Nephron (organoid): ENCODE data around the gene LMO3.

Experiments used
- H3K27ac Mint-ChIP-seq, 3 experiments: 2 replicates each; pipeline ENCODE4 v1.8.0; 2020; ENCODE audit warnings: mixed read lengths in 3 of 3, mild to moderate bottlenecking in 2 of 3, moderate library complexity in 1 of 3
- H3K27me3 Mint-ChIP-seq: 2 replicates; pipeline ENCODE4 v1.8.0; 2021; ENCODE audit warnings: low read depth, mild to moderate bottlenecking, moderate library complexity, mixed read lengths
- H3K36me3 Mint-ChIP-seq: 2 replicates; pipeline ENCODE4 v1.8.0; 2020; ENCODE audit warnings: low read depth, mixed read lengths
- H3K4me1 Mint-ChIP-seq: 2 replicates; pipeline ENCODE4 v1.8.0; 2020; ENCODE audit warnings: mixed read lengths
- H3K4me3 Mint-ChIP-seq, 3 experiments: 2 replicates each; pipeline ENCODE4 v1.8.0; 2020; ENCODE audit warnings: mild to moderate bottlenecking in 3 of 3, mixed read lengths in 3 of 3, moderate library complexity in 2 of 3
- H3K9me3 Mint-ChIP-seq: 2 replicates; pipeline ENCODE4 v1.8.0; 2020; ENCODE audit warnings: mixed read lengths
- TF ChIP-seq, protein P1 (sequence below), 3 experiments: fragments of 200-600 bp; sonication (generic); IDR thresholded peaks; one replicate each; pipeline ENCODE4 v1.5.0; 2021; ENCODE audit warnings: antibody characterized with exemption in 3 of 3; ENCODE audit not compliant: unreplicated experiment in 3 of 3

LMO3 gene

DNA sequence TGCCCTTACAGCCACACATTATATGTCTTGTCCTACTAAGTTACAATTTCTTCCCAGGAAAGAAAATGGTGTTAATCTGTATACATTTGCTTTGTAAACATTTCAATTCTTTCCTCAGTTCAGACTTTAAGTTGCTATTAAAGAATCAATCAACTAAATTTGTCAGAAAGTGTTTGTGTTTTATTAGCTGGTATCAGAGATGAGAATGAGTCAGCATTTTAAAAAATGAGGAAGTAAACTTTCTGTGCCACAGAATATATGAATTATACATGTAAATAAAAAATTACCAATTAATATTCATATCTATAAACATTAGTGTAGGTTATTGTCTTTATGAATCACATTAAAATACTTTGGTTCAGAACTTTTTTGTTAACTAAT is 82.0 kb downstream of the LMO3 start:
- no peaks in the 10 kb centered on the region for H3K36me3 Mint-ChIP-seq
- H3K4me1 Mint-ChIP-seq = no peaks in the 10 kb centered on the region
- H3K9me3 Mint-ChIP-seq = no peaks in the 10 kb centered on the region
- no peaks in the 10 kb centered on the region for H3K27me3 Mint-ChIP-seq
- no peak overlapping the region for H3K27ac Mint-ChIP-seq
- no peak overlapping the region for H3K4me3 Mint-ChIP-seq
- TF ChIP-seq, protein P1, sequence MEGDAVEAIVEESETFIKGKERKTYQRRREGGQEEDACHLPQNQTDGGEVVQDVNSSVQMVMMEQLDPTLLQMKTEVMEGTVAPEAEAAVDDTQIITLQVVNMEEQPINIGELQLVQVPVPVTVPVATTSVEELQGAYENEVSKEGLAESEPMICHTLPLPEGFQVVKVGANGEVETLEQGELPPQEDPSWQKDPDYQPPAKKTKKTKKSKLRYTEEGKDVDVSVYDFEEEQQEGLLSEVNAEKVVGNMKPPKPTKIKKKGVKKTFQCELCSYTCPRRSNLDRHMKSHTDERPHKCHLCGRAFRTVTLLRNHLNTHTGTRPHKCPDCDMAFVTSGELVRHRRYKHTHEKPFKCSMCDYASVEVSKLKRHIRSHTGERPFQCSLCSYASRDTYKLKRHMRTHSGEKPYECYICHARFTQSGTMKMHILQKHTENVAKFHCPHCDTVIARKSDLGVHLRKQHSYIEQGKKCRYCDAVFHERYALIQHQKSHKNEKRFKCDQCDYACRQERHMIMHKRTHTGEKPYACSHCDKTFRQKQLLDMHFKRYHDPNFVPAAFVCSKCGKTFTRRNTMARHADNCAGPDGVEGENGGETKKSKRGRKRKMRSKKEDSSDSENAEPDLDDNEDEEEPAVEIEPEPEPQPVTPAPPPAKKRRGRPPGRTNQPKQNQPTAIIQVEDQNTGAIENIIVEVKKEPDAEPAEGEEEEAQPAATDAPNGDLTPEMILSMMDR (IDR thresholded peaks at IDR 0.05; ENCODE audit: unreplicated experiment in 3 of 3) = no peak

DNA sequence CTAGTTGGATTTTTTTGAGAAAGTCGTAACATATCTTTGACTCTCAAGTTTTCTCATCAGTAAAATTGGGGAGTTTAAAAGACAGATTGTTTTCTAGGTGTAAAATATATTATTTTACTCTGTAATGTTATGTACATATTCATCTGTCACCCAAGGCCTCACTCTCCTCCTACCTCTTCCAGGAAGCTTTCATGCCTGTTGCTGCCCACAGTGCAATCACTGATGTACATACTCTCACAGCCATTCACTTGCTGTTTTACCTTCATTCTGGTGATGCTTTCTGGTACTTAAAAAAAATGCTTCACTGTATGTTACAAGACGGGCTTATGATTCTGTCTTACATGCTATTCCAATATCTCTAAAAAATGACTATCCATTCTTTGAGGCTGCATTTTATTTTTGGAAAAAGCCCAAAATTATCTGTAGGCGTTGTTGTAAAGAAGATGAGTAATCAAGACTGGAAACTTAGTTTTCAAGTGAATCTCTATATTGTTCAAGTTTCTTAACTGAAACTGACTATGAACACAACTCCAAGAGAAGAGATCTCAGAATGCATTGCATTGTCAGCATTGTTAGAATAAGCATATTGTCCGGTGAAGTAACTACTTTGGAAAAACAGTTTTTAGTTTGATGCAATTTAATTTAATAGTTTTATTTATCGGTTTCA is 82.5 kb downstream of the LMO3 start:
- H3K4me1 Mint-ChIP-seq = no peaks in the 10 kb centered on the region
- H3K9me3 Mint-ChIP-seq = no peaks in the 10 kb centered on the region
- TF ChIP-seq, protein P1 (IDR thresholded peaks at IDR 0.05; ENCODE audit: unreplicated experiment in 3 of 3) = no peak
- no peak overlapping the region for H3K27ac Mint-ChIP-seq
- H3K36me3 Mint-ChIP-seq = no peaks in the 10 kb centered on the region
- H3K4me3 Mint-ChIP-seq = no peak overlapping the region
- no peaks in the 10 kb centered on the region for H3K27me3 Mint-ChIP-seq

DNA sequence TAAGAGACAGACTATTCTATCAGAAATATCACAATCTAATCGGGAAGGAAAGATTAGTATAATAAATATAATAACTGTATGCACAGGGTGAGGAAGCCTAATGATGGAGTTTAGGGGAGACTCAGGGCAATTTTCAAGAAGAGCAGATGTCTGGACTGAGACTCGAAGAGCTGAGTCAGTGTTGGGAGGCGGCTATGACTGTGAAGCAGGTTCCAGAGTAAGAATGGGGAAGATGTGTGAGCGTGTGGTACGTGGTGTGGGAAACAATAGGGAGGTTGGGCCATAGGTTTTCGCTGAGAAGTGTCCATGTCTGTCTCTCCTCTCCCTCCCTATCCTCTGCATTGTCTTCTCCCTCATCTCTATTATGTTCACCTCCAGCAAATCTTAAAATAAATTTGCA is 85.6 kb downstream of the LMO3 start:
- no peak overlapping the region for H3K27ac Mint-ChIP-seq
- no peak overlapping the region for H3K4me3 Mint-ChIP-seq
- H3K27me3 Mint-ChIP-seq = no peaks in the 10 kb centered on the region
- TF ChIP-seq, protein P1 (IDR thresholded peaks at IDR 0.05; ENCODE audit: unreplicated experiment in 3 of 3) = no peak
- H3K9me3 Mint-ChIP-seq = no peaks in the 10 kb centered on the region
- H3K4me1 Mint-ChIP-seq = no peaks in the 10 kb centered on the region
- H3K36me3 Mint-ChIP-seq = no peaks in the 10 kb centered on the region

DNA sequence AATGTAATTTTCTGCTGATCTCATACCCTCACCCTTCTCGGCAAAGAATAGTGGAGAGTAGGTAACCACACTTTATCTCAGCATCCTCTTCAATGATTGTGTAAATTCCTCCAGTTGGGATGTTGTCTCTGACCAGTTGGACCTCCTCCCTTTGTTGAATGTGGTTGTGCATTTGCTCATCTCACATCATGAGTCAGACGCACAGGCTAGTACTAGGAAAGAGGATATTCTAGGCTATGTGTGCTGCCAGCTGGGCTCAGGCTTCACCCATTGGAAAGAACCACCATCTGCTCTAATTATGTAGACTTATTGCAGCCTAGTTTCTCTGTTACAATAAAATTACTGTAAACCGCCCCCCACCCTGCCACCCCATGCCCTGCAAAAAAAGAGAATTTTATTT is 90.3 kb downstream of the LMO3 start:
- no peak overlapping the region for H3K4me3 Mint-ChIP-seq
- TF ChIP-seq, protein P1 (IDR thresholded peaks at IDR 0.05; ENCODE audit: unreplicated experiment in 3 of 3) = no peak
- no peaks in the 10 kb centered on the region for H3K36me3 Mint-ChIP-seq
- no peaks in the 10 kb centered on the region for H3K4me1 Mint-ChIP-seq
- no peaks in the 10 kb centered on the region for H3K9me3 Mint-ChIP-seq
- H3K27ac Mint-ChIP-seq = no peak overlapping the region
- H3K27me3 Mint-ChIP-seq = no peaks in the 10 kb centered on the region

DNA sequence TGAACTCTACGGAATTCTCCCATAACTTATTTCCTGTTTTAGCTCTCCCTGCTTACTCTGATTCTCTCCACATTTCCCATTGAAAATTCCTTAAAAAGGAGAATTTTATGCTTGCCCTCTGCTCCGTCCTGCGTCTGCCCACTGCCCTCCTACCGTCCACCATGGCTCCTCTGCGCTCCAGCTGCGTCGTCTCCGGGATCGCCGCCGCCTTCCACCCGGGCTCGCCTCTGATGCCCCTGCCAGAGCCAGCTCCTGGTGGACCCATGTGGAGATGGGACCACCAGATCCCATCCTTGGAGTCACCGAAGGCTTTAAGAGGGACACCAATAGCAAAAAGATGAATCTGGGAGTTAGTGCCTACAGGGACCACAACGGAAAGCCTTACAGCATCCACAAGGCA is 92.7 kb downstream of the LMO3 start:
- H3K27ac Mint-ChIP-seq = no peak overlapping the region
- H3K4me1 Mint-ChIP-seq = no peaks in the 10 kb centered on the region
- H3K4me3 Mint-ChIP-seq = no peak overlapping the region
- TF ChIP-seq, protein P1 (IDR thresholded peaks at IDR 0.05; ENCODE audit: unreplicated experiment in 3 of 3) = no peak
- H3K36me3 Mint-ChIP-seq = no peaks in the 10 kb centered on the region
- no peaks in the 10 kb centered on the region for H3K9me3 Mint-ChIP-seq
- H3K27me3 Mint-ChIP-seq = no peaks in the 10 kb centered on the region

DNA sequence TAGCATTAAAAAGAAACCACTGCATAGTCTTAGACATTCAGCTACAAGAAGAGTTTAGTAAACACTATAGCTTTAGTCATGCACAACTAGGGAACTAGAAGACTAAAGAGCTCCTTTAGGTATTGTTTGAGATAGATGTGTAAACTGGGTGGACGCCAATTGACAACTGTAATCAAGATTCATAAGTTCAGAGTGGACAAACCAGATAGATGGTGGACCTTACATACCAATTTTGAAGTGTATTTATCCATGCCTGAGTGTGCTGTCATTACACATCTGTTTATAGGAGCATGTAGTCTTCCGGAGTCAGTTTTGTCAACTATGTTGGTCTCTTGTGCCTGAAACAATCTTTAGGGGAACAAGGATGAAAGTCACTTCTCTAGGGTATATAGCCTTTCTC is 96.6 kb downstream of the LMO3 start:
- H3K4me1 Mint-ChIP-seq = no peaks in the 10 kb centered on the region
- H3K27me3 Mint-ChIP-seq = no peaks in the 10 kb centered on the region
- H3K36me3 Mint-ChIP-seq = no peaks in the 10 kb centered on the region
- no peaks in the 10 kb centered on the region for H3K9me3 Mint-ChIP-seq
- H3K4me3 Mint-ChIP-seq = no peak overlapping the region
- TF ChIP-seq, protein P1 (IDR thresholded peaks at IDR 0.05; ENCODE audit: unreplicated experiment in 3 of 3) = no peak
- no peak overlapping the region for H3K27ac Mint-ChIP-seq
